Measurements from ENCODE around the gene POLR2C.
"Not testable (repeated sequence)": the region's sequence is repeated elsewhere in the genome, so short reads cannot be mapped to it uniquely, and the experiment has no call there.

POLR2C gene

GRCh38 chr16:57462209-57462977 is at the start of gene POLR2C:
TSS of gene POLR2C (plus strand) at chr16:57462679. CDS start at chr16:57462725, 46 bp downstream.
- DNase-seq = peak; percentile 90

GRCh38 chr16:57413301-57413730 is 49.2 kb upstream of the POLR2C start:
- DNase-seq = no peak

DNA sequence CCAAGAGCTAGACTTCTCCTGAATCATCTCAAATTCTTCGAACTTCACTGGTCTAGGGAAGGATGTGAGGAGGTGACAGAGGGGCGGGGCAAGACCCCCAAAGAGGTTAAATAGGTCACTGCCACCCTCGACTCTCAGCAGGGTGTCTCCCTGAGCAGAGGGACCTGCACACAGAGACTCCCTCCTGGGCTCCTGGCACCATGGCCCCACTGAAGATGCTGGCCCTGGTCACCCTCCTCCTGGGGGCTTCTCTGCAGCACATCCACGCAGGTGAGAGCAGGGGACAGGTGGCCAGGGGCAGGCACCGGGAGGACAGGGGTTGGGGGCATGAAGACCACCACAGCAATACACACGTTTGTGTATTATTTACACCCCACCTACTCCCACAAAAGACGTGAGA is 48.7 kb upstream of the POLR2C start:
- DNase-seq = no peak

- no peak for DNase-seq
Measured at GRCh38 chr16:57416084-57416483, 46.4 kb upstream of the POLR2C start.

DNA sequence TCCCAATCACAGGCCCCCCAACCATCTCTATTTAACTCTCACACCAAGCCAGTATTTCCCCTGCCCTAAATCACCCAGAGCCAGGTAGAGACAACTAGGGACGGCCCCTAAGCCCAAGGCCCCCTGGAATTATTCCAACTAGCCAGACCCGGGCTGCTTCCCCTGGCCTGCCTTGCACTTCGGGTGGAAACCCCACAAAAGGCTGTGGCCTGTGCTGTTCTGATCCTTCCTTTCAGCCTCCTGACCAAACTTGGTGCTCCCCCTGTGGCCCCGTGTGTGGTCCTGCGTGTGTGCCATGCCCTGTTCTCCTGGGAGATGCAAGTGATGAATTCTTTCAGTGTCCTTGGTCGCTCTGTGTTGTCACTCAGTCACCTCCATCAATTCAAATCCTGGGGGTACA is 43.0 kb upstream of the POLR2C start:
- no peak for DNase-seq

GRCh38 chr16:57422026-57422944 is 40.2 kb upstream of the POLR2C start:
- peak; percentile 84 for DNase-seq

GRCh38 chr16:57423152-57423551 is 39.3 kb upstream of the POLR2C start:
- no peak for DNase-seq

DNA sequence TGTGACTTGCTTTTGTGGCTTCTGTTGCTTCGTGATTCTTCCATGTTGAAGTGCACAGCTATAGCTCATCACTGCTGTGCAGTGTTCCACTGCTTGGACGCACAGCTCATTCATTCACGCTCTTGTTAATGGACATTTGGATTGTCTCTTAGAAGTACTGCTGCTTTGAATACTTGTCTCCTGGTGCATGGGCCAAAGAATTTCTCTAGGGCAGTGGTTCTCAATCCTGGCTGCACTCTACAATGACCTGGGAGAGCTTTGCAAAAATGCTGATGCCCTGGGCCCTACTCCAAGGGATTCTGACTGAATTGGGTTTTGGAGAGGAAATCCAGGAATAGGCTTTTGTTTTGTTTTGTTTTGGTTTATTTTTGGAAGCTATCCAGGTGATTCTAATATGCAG is 37.9 kb upstream of the POLR2C start:
- no peak for DNase-seq

GRCh38 chr16:57426356-57426755 is 36.1 kb upstream of the POLR2C start:
- no peak for DNase-seq

GRCh38 chr16:57427307-57427706 is 35.2 kb upstream of the POLR2C start:
- no peak for DNase-seq

DNA sequence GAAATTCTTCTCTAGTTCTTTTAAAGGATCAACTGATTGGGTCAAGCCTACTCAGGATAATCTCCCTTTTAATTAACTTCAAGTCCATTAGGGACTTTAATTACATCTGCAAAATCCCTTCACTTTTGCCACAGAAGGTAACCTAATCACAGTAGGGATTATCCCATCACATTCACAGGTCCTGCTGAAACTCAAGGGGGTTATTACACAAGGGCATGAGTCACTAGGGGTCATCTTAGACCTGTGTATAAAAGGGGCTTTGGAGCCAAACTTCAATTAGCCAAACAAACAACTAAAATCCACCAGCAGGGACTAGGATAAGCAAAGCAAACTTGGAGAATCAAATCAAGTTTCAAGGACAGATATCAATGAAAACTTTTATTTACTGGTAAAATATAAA is 34.7 kb upstream of the POLR2C start:
- no peak for DNase-seq

DNA sequence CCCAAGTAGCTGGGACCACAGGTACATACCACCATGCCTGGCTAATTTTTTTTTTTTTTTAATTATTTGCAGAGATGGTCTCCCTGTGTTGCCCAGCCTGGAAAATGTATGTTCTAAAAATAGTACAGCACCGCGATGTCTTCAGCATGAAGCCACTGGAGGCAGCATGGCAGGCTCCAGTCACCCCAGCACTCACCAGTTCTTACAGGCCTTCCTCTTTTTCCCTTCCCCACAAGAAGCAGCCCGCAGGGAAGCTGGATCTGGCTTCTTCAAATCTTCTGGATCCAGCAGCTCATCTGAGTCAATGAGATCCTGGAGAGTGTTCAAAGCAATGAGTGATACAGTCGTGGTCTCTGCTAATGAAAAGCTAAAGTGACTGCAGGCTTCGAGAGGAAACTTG is 31.5 kb upstream of the POLR2C start:
- DNase-seq = no peak

- no peak for DNase-seq
Measured at GRCh38 chr16:57432505-57432904, 30.0 kb upstream of the POLR2C start.

DNA sequence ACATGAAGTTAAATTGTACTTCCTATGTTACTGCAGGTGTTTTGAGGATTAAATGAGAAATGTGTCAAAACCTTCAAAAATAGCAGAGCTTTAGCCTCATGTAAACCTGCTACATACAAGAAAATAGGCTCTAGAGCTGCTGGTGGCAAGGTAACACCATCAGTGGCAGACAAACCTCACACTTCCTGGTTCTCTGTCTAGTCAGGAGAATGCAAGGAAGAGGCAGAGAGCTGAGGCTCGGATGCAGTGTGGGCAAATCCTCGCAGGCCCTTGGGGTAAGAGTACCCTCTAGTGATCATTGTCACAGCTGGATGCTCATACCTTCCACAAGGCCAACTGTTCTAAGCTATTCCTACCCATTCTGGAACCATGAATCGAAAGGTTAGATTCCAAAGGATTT is 29.5 kb upstream of the POLR2C start:
- DNase-seq = no peak

GRCh38 chr16:57434003-57434402 is 28.5 kb upstream of the POLR2C start:
- DNase-seq = no peak

GRCh38 chr16:57435838-57436237 is 26.6 kb upstream of the POLR2C start:
- DNase-seq = no peak

- DNase-seq = not testable (repeated sequence)
Measured at GRCh38 chr16:57439947-57440346, 22.5 kb upstream of the POLR2C start.

- DNase-seq = not testable (repeated sequence)
Measured at GRCh38 chr16:57440551-57440950, 21.9 kb upstream of the POLR2C start.

GRCh38 chr16:57444711-57445110 is 17.8 kb upstream of the POLR2C start:
- no peak for DNase-seq

GRCh38 chr16:57445510-57445909 is 17.0 kb upstream of the POLR2C start:
- no peak for DNase-seq

DNA sequence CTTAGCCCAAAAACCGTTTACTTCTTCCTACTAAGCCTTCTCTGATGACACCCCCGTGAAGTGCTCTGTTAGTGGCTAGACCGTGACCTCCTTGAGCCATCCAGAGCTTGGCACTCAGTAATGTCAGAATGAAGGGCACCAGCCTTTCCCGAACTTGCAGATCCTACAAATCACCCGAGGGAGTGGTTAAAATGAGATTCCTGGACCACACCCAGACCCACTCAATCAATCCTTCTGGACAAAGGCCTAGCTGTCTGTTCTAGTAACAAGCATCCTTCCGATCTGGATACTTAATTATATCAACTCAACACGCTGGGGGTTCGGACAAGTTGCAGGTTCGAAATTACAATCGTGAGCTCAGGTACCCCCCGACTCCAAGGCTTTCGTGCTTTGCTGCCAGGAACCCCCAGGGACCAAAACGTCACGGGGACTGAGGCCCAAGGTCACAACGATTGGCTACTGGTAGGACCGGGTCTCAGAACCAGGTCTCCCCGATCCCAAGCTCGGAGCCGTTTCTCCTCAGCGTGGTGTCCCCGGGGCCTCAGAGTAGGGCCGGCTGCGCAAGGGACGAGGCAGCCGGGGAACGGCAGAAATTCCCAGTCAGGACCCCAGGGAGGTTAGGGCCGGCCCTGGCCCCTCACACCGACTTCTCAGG is 15.8 kb upstream of the POLR2C start:
- DNase-seq = peak; percentile 32

- peak; percentile 90 for DNase-seq
Measured at GRCh38 chr16:57447186-57447962, 15.1 kb upstream of the POLR2C start, which contains the start of the genes CIAPIN1 and COQ9. TSS of gene CIAPIN1 (minus strand) at chr16:57447385. CDS start at chr16:57440928, 6,457 bp downstream. TSS of gene COQ9 (plus strand) at chr16:57447479. CDS start at chr16:57447506, 27 bp downstream.

Measured in OCI-M1 (cell line).